ENCODE data around the gene POLD2. TPM values are rescaled to one million over a fixed set of nuclear protein-coding genes. Genes with fewer than 3 reads are reported as not detected.
"Not testable (repeated sequence)": the region's sequence is repeated elsewhere in the genome, so short reads cannot be mapped to it uniquely, and the experiment has no call there.

The POLD2 gene
- total and polyA plus RNA-seq, 2 of the 13 experiments (the other 11 are each of a cell fraction or from before 2014, with no cell fraction given) = 87.6 to 95.1 TPM

DNA sequence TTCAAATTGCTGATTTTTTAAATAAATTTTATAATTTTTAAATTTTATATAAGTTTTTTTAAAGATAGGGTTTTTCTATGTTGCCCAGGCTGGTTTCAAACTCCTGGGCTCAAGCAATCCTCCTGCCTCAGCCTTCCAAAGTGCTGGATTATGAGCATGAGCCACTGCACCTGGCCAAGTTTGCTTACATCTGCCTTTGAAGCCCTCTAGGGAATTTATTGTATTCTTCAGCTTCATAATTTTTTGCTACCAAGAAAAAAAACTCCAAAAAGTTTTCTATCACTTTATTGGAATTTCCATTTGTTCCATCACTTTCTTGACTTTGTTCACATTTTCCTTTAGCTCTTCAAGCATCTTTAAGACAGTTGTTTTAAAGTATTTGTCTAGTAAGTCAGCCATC is 3.8 kb upstream of the POLD2 start:
- Histone ChIP-seq H3K27me3 (ENCODE audit: control insufficient read depth in 1 of 2, insufficient read depth in 2 of 2, low read length in 2 of 2) (peaks cover 0 to 2% of the 10 kb centered on the region in 2 experiments; a peak in 1 of 5 replicates), H3K9ac (ENCODE audit: insufficient read depth, low read depth, low read length) (no peak overlapping the region), H3K4me2 (ENCODE audit: low read depth, low read length) (no peak overlapping the region), H3K27ac (ENCODE audit: extremely low read length, insufficient read depth, low read length) (no peak overlapping the region), H4K20me1 (ENCODE audit: insufficient read depth, low read length) (no peaks in the 10 kb centered on the region), H3K9me3 (ENCODE audit: low read length) (no peaks in the 10 kb centered on the region), H2AFZ (ENCODE audit: low read length) (no peak overlapping the region), H3K79me2 (ENCODE audit: insufficient read depth, low read length) (peaks cover 8% of the 10 kb centered on the region), H3K4me3 (replicated peaks in 1 of 3; ENCODE audit: insufficient read depth in 1 of 3, low read depth in 2 of 3, low read length in 3 of 3) (no peak overlapping the region), H3K4me1 (ENCODE audit: insufficient read depth, low read length) (peaks cover 45% of the 10 kb centered on the region), H3K36me3 (replicated peaks in 1 of 2; ENCODE audit: control insufficient read depth in 1 of 2, insufficient read depth in 2 of 2, low read length in 2 of 2) (no peaks in the 10 kb centered on the region)
- ChIA-PET POLR2A (no interaction called here), CTCF (ENCODE audit: low intra/inter-chr PET ratio, low total read pairs) (no interaction called here)
- in situ Hi-C loops (cut with HindIII; ENCODE audit: extremely low pct_ligation_motif_present, low pct_unique_long_range_greater_than_20kb) (no loop called here), intact Hi-C loops (cut with micrococcal nuclease; ENCODE audit: unreplicated experiment) (no loop called here)
- BruUV-seq (replicated peaks) = no TSS peak
- ATAC-seq (no peak), DNase-seq (ENCODE audit: low spot score) (no peak), FAIRE-seq (no peak)
- no peak for TF ChIP-seq SETDB1 (CRISPR knock-in tag; IDR thresholded peaks at IDR 0.05; ENCODE audit: borderline replicate concordance)
- no peak for TF ChIP-seq AGO1 (IDR thresholded peaks at IDR 0.05; ENCODE audit: low read depth, low read length, poor library complexity, severe bottlenecking)
- TF ChIP-seq ZNF850 (CRISPR knock-in tag; conservative IDR thresholded peaks at IDR 0.05) = no peak
- TF ChIP-seq FOXK1 (CRISPR knock-in tag; IDR thresholded peaks at IDR 0.05; ENCODE audit: borderline replicate concordance, low read depth) = no peak
- no peak for TF ChIP-seq KDM3A (CRISPR knock-in tag; IDR thresholded peaks at IDR 0.05; ENCODE audit: low read depth)
- no peak for TF ChIP-seq MTF1 (CRISPR knock-in tag; IDR thresholded peaks at IDR 0.05)
- no peak for TF ChIP-seq ZNF547 (CRISPR knock-in tag; IDR thresholded peaks at IDR 0.05)
- no peak for TF ChIP-seq MAFG (CRISPR knock-in tag; IDR thresholded peaks at IDR 0.05)
- no peak for TF ChIP-seq ZSCAN31 (CRISPR knock-in tag; IDR thresholded peaks at IDR 0.05; ENCODE audit: low read depth)

DNA sequence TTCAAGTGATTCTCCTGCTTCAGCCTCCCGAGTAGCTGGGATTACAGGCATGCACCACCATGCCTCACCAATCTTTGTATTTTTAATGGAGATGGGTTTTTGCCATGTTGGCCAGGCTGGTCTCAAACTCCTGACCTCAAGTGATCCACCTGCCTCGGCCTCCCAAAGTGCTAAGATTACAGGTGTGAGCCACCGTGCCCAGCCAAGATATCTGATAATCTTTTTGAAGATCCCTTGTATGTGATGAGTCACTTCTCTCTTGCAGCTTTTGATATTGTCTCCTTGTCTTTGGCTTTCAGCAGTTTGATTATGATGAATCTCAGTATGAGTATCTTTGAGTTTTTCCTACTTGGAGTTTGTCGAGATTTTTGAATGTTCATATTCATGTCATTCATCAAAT is 3.2 kb upstream of the POLD2 start:
- H3K4me2 ChIP-seq (ENCODE audit: low read depth, low read length); H3K27me3 ChIP-seq (ENCODE audit: control insufficient read depth in 1 of 2, insufficient read depth in 2 of 2, low read length in 2 of 2); H3K9me3 ChIP-seq (ENCODE audit: low read length); H3K9ac ChIP-seq (ENCODE audit: insufficient read depth, low read depth, low read length); H3K36me3 ChIP-seq (replicated peaks in 1 of 2; ENCODE audit: control insufficient read depth in 1 of 2, insufficient read depth in 2 of 2, low read length in 2 of 2); DNase-seq (ENCODE audit: low spot score); H3K27ac ChIP-seq (ENCODE audit: extremely low read length, insufficient read depth, low read length); H2AFZ ChIP-seq (ENCODE audit: low read length); ATAC-seq; H3K4me3 ChIP-seq (replicated peaks in 1 of 3; ENCODE audit: insufficient read depth in 1 of 3, low read depth in 2 of 3, low read length in 3 of 3); BruUV-seq (replicated peaks); FAIRE-seq; POLR2A ChIA-PET; H4K20me1 ChIP-seq (ENCODE audit: insufficient read depth, low read length); in situ Hi-C loops (cut with HindIII; ENCODE audit: extremely low pct_ligation_motif_present, low pct_unique_long_range_greater_than_20kb); intact Hi-C loops (cut with micrococcal nuclease; ENCODE audit: unreplicated experiment); CTCF ChIA-PET (ENCODE audit: low intra/inter-chr PET ratio, low total read pairs): not testable (repeated sequence)
- 16% methylated on average over 4 of the region's 4 CpGs for WGBS (ENCODE audit: low lambda C conversion rate)
- peaks cover 14% of the 10 kb centered on the region for H3K79me2 ChIP-seq (ENCODE audit: insufficient read depth, low read length)
- peaks cover 45% of the 10 kb centered on the region for H3K4me1 ChIP-seq (ENCODE audit: insufficient read depth, low read length)
